ENCODE data around the gene B4GALNT1. TPM values are rescaled to one million over a fixed set of nuclear protein-coding genes. Genes with fewer than 3 reads are reported as not detected.

The B4GALNT1 gene
- total and polyA plus RNA-seq, 2 of the 13 experiments (the other 11 are each of a cell fraction or from before 2014, with no cell fraction given), result 4.5 to 5.4 TPM

- TF ChIP-seq ZNF318 (CRISPR knock-in tag; IDR thresholded peaks at IDR 0.05), result no peak
- no peak for TF ChIP-seq NONO (IDR thresholded peaks at IDR 0.05)
- TF ChIP-seq NONO (CRISPR knock-in tag; conservative IDR thresholded peaks at IDR 0.05), result no peak; the same call in 1 of the 2 replicates
- TF ChIP-seq ZNF136 (CRISPR knock-in tag; IDR thresholded peaks at IDR 0.05; ENCODE audit: low read depth), result peak; percentile 38; the same call in 1 of the 2 replicates
- TF ChIP-seq TEAD2 (CRISPR knock-in tag; IDR thresholded peaks at IDR 0.05), result no peak
- TF ChIP-seq ZMAT3 (CRISPR knock-in tag; conservative IDR thresholded peaks at IDR 0.05), result no peak
- no peak for TF ChIP-seq FLYWCH1 (CRISPR knock-in tag; IDR thresholded peaks at IDR 0.05)
- TF ChIP-seq ZNF841 (CRISPR knock-in tag; IDR thresholded peaks at IDR 0.05; ENCODE audit: borderline replicate concordance), result no peak
- TF ChIP-seq ZNF792 (CRISPR knock-in tag; IDR thresholded peaks at IDR 0.05), result peak; percentile 8; the same call in 1 of the 2 replicates
- 0 out of 2 replicates have a peak, but pooled peaks have one; percentile 63 for TF ChIP-seq JUN (CRISPR knock-in tag; IDR thresholded peaks at IDR 0.05)
- TF ChIP-seq RNF219 (CRISPR knock-in tag; IDR thresholded peaks at IDR 0.05), result no peak
- TF ChIP-seq ZSCAN21 (CRISPR knock-in tag; IDR thresholded peaks at IDR 0.05; ENCODE audit: borderline replicate concordance), result no peak
- peak; percentile 64; the same call in 1 of the 2 replicates for TF ChIP-seq FOXK2 (IDR thresholded peaks at IDR 0.05)
- TF ChIP-seq ADNP (CRISPR knock-in tag; IDR thresholded peaks at IDR 0.05), result no peak
- peak; percentile 57 for TF ChIP-seq ELF3 (CRISPR knock-in tag; IDR thresholded peaks at IDR 0.05)
- TF ChIP-seq ZNF180 (CRISPR knock-in tag; IDR thresholded peaks at IDR 0.05; ENCODE audit: borderline replicate concordance, low read depth), result no peak
- TF ChIP-seq MIER3 (CRISPR knock-in tag; IDR thresholded peaks at IDR 0.05; ENCODE audit: borderline replicate concordance), result peak; percentile 14; the same call in 1 of the 2 replicates
- TF ChIP-seq REL (CRISPR knock-in tag; conservative IDR thresholded peaks at IDR 0.05), result no peak
- no peak for TF ChIP-seq CHCHD3 (CRISPR knock-in tag; IDR thresholded peaks at IDR 0.05)
- no peak for TF ChIP-seq ZNF549 (CRISPR knock-in tag; IDR thresholded peaks at IDR 0.05)
- TF ChIP-seq FOXJ3 (CRISPR knock-in tag; IDR thresholded peaks at IDR 0.05; ENCODE audit: borderline replicate concordance), result peak; percentile 50; the same call in 1 of the 2 replicates
Measured at GRCh38 chr12:57579677-57580465, 53.1 kb downstream of the B4GALNT1 start (continued).
